ENCODE measurements around the gene SNTG2. TPM values are rescaled to one million over a fixed set of nuclear protein-coding genes. Genes with fewer than 3 reads are reported as not detected.

Gene SNTG2
- total RNA-seq, 4 donors from 2014 or later = 9.0 to 44.6 (median 30.8) TPM

DNA sequence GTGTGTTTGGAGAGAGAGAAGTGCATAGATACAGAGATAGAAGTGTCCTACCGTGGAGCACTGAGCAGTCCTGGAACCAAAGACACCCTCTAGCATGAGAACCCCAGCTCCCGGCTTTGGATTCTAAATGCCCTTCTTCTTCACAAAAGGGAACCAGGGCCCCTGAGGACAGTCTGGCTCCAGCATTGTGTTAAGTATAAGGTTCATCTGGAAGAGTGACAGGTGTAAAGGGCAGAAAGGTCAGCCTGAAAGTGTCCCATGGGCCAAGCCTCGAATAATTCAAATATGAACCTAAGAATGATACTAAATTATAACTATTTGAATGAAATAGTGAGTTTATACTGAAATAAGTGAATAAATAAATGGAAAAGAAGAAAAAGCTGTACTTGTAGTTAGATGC lies 109.7 kb downstream of the SNTG2 start:
- no peaks in the 10 kb centered on the region for H3K36me3 ChIP-seq
- TF ChIP-seq EP300 (IDR thresholded peaks at IDR 0.05) (no peak), POLR2A (IDR thresholded peaks at IDR 0.05) (no peak)
- TF ChIP-seq, protein P1, sequence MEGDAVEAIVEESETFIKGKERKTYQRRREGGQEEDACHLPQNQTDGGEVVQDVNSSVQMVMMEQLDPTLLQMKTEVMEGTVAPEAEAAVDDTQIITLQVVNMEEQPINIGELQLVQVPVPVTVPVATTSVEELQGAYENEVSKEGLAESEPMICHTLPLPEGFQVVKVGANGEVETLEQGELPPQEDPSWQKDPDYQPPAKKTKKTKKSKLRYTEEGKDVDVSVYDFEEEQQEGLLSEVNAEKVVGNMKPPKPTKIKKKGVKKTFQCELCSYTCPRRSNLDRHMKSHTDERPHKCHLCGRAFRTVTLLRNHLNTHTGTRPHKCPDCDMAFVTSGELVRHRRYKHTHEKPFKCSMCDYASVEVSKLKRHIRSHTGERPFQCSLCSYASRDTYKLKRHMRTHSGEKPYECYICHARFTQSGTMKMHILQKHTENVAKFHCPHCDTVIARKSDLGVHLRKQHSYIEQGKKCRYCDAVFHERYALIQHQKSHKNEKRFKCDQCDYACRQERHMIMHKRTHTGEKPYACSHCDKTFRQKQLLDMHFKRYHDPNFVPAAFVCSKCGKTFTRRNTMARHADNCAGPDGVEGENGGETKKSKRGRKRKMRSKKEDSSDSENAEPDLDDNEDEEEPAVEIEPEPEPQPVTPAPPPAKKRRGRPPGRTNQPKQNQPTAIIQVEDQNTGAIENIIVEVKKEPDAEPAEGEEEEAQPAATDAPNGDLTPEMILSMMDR (IDR thresholded peaks at IDR 0.05) = no peak
- WGBS, 2 donors = 76 to 78% methylated on average over 3 of the region's 3 CpGs

DNA sequence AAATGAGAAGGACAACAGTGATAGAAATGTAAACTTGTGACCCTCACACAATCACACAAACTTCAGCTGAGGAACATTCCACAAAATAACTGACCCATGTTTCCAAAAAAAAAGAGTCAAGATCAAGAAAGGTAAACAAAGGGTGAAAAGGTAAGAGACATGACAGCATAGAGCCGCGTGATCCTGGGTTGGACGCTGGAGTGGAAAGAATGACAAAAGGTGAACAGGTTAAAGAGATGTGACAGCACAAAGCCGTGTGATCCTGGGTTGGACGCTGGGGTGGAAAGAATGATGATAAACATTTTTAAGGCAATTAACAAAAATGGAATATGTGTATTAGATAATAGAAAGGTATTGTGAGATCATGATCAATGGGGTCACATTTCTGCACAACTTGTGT lies 110.3 kb downstream of the SNTG2 start:
- no peak overlapping the region for H3K4me3 ChIP-seq
- no peak overlapping the region for H3K27ac ChIP-seq
- 78 to 82% methylated on average over 5 of the region's 5 CpGs for WGBS, 2 donors
- DNase-seq (ENCODE audit: low spot score in 2 of 2) = no peak
- H3K36me3 ChIP-seq = no peaks in the 10 kb centered on the region
- no peak for TF ChIP-seq POLR2A (IDR thresholded peaks at IDR 0.05)
- no peak for TF ChIP-seq EP300 (IDR thresholded peaks at IDR 0.05)
- TF ChIP-seq, protein P1 (IDR thresholded peaks at IDR 0.05) = no peak
- H3K9me3 ChIP-seq = no peaks in the 10 kb centered on the region
- H3K27me3 ChIP-seq = no peaks in the 10 kb centered on the region
- no peaks in the 10 kb centered on the region for H3K4me1 ChIP-seq

More for the DNA sequence above, 109.7 kb downstream of the SNTG2 start:
- no peaks in the 10 kb centered on the region for H3K27me3 ChIP-seq
- H3K9me3 ChIP-seq = no peaks in the 10 kb centered on the region
- DNase-seq (ENCODE audit: low spot score in 2 of 2) = no peak
- no peak overlapping the region for H3K4me3 ChIP-seq
- no peak overlapping the region for H3K27ac ChIP-seq
- H3K4me1 ChIP-seq = no peaks in the 10 kb centered on the region

DNA sequence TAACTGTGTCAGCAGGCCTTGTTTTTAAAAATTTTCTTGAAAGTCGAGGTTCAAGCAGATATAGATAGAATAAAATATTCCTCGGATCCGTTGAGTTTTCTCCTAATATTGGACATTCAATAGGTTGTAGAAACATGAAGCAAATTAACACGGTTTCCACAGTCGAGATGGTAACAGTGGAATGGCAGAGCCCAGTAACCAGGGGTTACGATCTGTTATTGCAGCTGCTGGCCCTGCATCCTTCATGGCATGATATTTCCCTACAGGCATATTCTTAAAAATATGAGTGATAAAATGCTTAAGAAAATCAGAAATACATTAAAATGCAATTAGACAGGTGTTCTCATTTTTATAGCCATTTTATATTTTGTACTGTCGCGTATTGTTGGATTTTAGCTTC lies 117.6 kb downstream of the SNTG2 start:
- TF ChIP-seq, protein P1 (IDR thresholded peaks at IDR 0.05) = no peak
- TF ChIP-seq EP300 (IDR thresholded peaks at IDR 0.05) = no peak
- TF ChIP-seq POLR2A (IDR thresholded peaks at IDR 0.05) = no peak
- no peaks in the 10 kb centered on the region for H3K4me1 ChIP-seq
- WGBS, 2 donors = 71 to 73% methylated on average over 8 of the region's 8 CpGs
- no peak overlapping the region for H3K27ac ChIP-seq
- no peak for DNase-seq (ENCODE audit: low spot score in 2 of 2)
- H3K4me3 ChIP-seq = no peak overlapping the region
- no peaks in the 10 kb centered on the region for H3K27me3 ChIP-seq
- no peaks in the 10 kb centered on the region for H3K36me3 ChIP-seq
- peaks cover 0 to 7% (median 0%) of the 10 kb centered on the region in 4 donors for H3K9me3 ChIP-seq

DNA sequence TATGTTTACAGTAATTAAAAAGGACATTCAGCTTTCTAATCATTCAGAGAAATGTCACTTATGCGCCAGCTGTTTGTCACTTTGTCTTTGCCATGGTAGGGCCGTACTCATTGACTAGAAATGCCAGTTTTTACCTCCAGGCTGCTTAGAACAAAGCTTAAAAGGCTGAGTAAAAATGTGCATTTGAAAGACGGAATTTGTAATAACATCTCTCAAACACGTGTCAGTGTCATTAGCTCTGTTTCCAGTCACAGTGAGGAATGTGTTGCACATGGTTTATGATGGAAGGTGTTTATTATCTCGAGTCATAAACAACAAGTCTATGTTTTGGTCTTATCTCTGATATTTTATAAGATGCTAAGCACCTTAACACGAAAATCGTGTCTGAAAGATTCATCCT lies 118.2 kb downstream of the SNTG2 start:
- no peaks in the 10 kb centered on the region for H3K27me3 ChIP-seq
- WGBS, 2 donors = 45 to 50% methylated on average over 7 of the region's 7 CpGs

DNA sequence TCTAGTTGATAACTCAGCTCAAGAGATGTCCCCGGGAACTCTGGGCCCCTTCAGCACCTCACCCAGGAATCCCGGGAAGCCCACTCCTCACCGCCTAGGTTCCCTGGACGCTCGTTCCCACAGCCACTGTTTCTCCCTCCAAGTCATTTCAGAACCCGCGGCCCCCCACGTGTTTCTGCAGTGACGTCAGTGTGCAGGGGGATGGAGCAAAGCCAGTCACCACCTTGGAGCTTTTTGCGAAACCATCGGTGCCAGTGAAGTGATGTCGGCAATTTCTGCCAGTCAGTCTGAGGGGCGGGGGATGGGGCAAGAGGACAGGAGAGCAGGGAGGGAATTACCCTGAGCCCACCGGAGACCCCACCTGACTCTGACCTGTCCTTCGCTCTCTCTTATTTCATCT lies 119.2 kb downstream of the SNTG2 start:
- 82 to 84% methylated on average over 15 of the region's 15 CpGs for WGBS, 2 donors
- H3K27ac ChIP-seq = no peak overlapping the region
- no peaks in the 10 kb centered on the region for H3K27me3 ChIP-seq
- no peaks in the 10 kb centered on the region for H3K36me3 ChIP-seq
- no peak for DNase-seq (ENCODE audit: low spot score in 2 of 2)
- peaks cover 0 to 7% (median 0%) of the 10 kb centered on the region in 4 donors for H3K9me3 ChIP-seq
- H3K4me1 ChIP-seq = no peaks in the 10 kb centered on the region
- no peak overlapping the region for H3K4me3 ChIP-seq
- TF ChIP-seq, protein P1 (IDR thresholded peaks at IDR 0.05) = no peak
- TF ChIP-seq EP300 (IDR thresholded peaks at IDR 0.05) = no peak

More for the DNA sequence above, 118.2 kb downstream of the SNTG2 start:
- H3K27ac ChIP-seq = no peak overlapping the region
- H3K4me1 ChIP-seq = no peaks in the 10 kb centered on the region
- no peak for DNase-seq (ENCODE audit: low spot score in 2 of 2)
- no peaks in the 10 kb centered on the region for H3K36me3 ChIP-seq
- H3K4me3 ChIP-seq = no peak overlapping the region
- no peak for TF ChIP-seq POLR2A (IDR thresholded peaks at IDR 0.05)
- no peak for TF ChIP-seq EP300 (IDR thresholded peaks at IDR 0.05)
- H3K9me3 ChIP-seq = peaks cover 0 to 7% (median 0%) of the 10 kb centered on the region in 4 donors

DNA sequence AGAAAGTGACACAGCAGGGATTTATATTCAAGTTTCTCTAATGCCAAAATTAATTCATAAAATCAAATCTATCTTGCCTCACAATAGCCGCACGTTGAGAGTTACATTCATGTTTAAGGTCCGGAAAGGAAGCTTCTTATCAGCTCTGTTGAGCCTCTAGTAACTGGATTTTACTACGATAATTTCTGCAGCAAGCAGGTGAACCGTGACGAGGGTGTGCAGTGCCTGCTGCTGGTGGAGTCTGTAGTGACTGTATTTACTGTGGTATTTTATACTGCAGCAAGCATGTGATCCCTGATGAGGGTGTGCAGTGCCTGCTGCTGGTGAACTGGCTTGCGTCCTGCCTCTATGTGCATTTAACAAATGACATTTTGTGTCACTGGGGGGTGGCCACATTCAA lies 120.0 kb downstream of the SNTG2 start:
- peaks cover 0 to 7% (median 0%) of the 10 kb centered on the region in 4 donors for H3K9me3 ChIP-seq
- TF ChIP-seq, protein P1 (IDR thresholded peaks at IDR 0.05) = no peak
- TF ChIP-seq EP300 (IDR thresholded peaks at IDR 0.05) (no peak), POLR2A (IDR thresholded peaks at IDR 0.05) (no peak)
- no peak for DNase-seq (ENCODE audit: low spot score in 2 of 2)
- H3K36me3 ChIP-seq = no peaks in the 10 kb centered on the region
- H3K4me1 ChIP-seq = no peaks in the 10 kb centered on the region
- H3K4me3 ChIP-seq = no peak overlapping the region
- H3K27me3 ChIP-seq = no peaks in the 10 kb centered on the region
- WGBS, 2 donors = 90% methylated on average over 7 of the region's 7 CpGs
- H3K27ac ChIP-seq = no peak overlapping the region

Data from tibial nerve (tissue), 4 donors.